ENCODE measurements around the gene ROR1.

DNA sequence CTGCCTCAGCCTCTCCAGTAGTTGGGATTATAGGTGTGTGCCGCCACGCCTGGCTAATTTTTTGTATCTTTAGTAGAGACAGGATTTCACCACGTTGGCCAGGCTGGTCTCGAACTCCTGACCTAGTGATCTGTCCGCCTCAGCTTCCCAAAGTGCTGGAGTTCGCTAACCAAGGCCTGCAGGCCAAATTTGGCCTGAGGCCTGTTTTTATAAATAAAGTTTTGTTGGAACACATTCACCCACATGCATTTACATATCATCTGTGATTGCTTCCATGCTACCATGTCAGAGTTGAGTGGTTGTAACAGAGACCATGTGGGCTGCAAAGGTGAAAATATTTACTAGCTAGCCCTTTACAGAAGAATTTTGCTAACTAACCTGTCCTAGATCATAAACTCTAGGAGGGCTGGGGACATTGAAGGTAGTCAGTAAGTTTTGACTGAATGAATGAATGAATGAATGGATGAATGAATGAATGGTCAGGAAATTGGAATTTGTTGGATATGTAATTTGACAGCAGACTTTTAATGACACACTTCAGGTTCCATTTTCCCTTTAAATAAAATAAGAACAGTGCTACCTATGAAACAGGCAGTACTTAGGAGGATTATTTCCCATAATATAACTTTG is 38.4 kb downstream of the ROR1 start:
- TF ChIP-seq ZFX (IDR thresholded peaks at IDR 0.05) (no peak), TCF7L2 (IDR thresholded peaks at IDR 0.05; ENCODE audit: borderline replicate concordance, extremely low read depth, insufficient read depth, insufficient read length) (no peak), EZH2 (IDR thresholded peaks at IDR 0.05) (no peak), POLR2A (IDR thresholded peaks at IDR 0.05; ENCODE audit: borderline replicate concordance, extremely low read depth, insufficient read depth, insufficient read length) (no peak), CTCF (IDR thresholded peaks at IDR 0.05 in 2 of 3, conservative IDR thresholded peaks at IDR 0.05 in 1 of 3; ENCODE audit: borderline replicate concordance in 1 of 3, insufficient read depth in 1 of 3, low read depth in 2 of 3, low read length in 2 of 3) (no peak), JUND (IDR thresholded peaks at IDR 0.05) (no peak), EZH2phosphoT487 (IDR thresholded peaks at IDR 0.05; ENCODE audit: borderline replicate concordance) (no peak), POLR2AphosphoS5 (IDR thresholded peaks at IDR 0.05; ENCODE audit: low read depth, low read length) (no peak), SIN3A (IDR thresholded peaks at IDR 0.05; ENCODE audit: low read depth) (no peak), ZNF274 (IDR thresholded peaks at IDR 0.05; ENCODE audit: low read depth, low read length) (no peak), RAD21 (IDR thresholded peaks at IDR 0.05; ENCODE audit: low read depth) (no peak), EGR1 (IDR thresholded peaks at IDR 0.05; ENCODE audit: low read depth) (no peak), MAX (IDR thresholded peaks at IDR 0.05) (no peak), REST (IDR thresholded peaks at IDR 0.05; ENCODE audit: low read depth) (no peak)

Measured in HCT116 (cell line).